ENCODE results near the gene DNAH2.

The DNAH2 gene

GRCh38 chr17:7844292-7845154 is 127.0 kb downstream of the DNAH2 start (continued):
- TF ChIP-seq ZNF266 (tag by site-specific recombination; IDR thresholded peaks at IDR 0.05; ENCODE audit: low read depth) (0 out of 2 replicates have a peak, but pooled peaks have one; percentile 14), REST (tag by site-specific recombination; IDR thresholded peaks at IDR 0.05) (peak; percentile 25; the same call in 1 of the 2 replicates), ZXDB (tag by site-specific recombination; IDR thresholded peaks at IDR 0.05) (no peak), ZNF366 (tag by site-specific recombination; conservative IDR thresholded peaks at IDR 0.05) (no peak), ZNF175 (tag by site-specific recombination; IDR thresholded peaks at IDR 0.05) (no peak), HIC1 (tag by site-specific recombination; IDR thresholded peaks at IDR 0.05) (no peak; the same call in 1 of the 2 replicates), ZNF707 (tag by site-specific recombination; IDR thresholded peaks at IDR 0.05) (no peak), SCRT2 (tag by site-specific recombination; IDR thresholded peaks at IDR 0.05) (no peak), ZNF148 (tag by site-specific recombination; IDR thresholded peaks at IDR 0.05; ENCODE audit: borderline replicate concordance) (no peak), ZNF239 (tag by site-specific recombination; IDR thresholded peaks at IDR 0.05) (no peak), ZBTB17 (tag by site-specific recombination; IDR thresholded peaks at IDR 0.05) (peak; percentile 99), ZFP69B (tag by site-specific recombination; IDR thresholded peaks at IDR 0.05) (no peak), ZBTB8A (tag by site-specific recombination; IDR thresholded peaks at IDR 0.05) (peak; percentile 43; the same call in 1 of the 2 replicates), TSHZ1 (tag by site-specific recombination; IDR thresholded peaks at IDR 0.05; ENCODE audit: borderline replicate concordance) (no peak), ZNF169 (tag by site-specific recombination; IDR thresholded peaks at IDR 0.05) (no peak), PRDM10 (tag by site-specific recombination; IDR thresholded peaks at IDR 0.05) (peak; percentile 99), ZNF24 (tag by site-specific recombination; IDR thresholded peaks at IDR 0.05) (no peak), ZNF26 (tag by site-specific recombination; IDR thresholded peaks at IDR 0.05) (no peak), BCL11A (tag by site-specific recombination; IDR thresholded peaks at IDR 0.05; ENCODE audit: low read depth) (peak; percentile 98), SCRT1 (tag by site-specific recombination; IDR thresholded peaks at IDR 0.05; ENCODE audit: borderline replicate concordance) (no peak), ZFP41 (tag by site-specific recombination; IDR thresholded peaks at IDR 0.05; ENCODE audit: borderline replicate concordance) (no peak)

All from HEK293 (cell line).